LNCAP (cell line): ENCODE measurements around the gene GSG1L.

Source experiments
- CTCF ChIP-seq: fragments of 450-650 bp; IDR thresholded peaks from 2 replicates; pipeline ENCODE4 v1.5.1; 2017; ENCODE audit warnings: mild to moderate bottlenecking

Gene GSG1L

GRCh38 chr16:27779641-27780164 lies 283.8 kb downstream of the GSG1L start:
- TF ChIP-seq CTCF: peak; percentile 15; the same call in 1 of the 2 replicates

- TF ChIP-seq CTCF: no peak
Observed at GRCh38 chr16:27778926-27779570, 284.5 kb downstream of the GSG1L start.

- no peak for TF ChIP-seq CTCF
Observed at GRCh38 chr16:27778171-27778925, 285.2 kb downstream of the GSG1L start.

- TF ChIP-seq CTCF: no peak
Observed at GRCh38 chr16:27777527-27777926, 286.0 kb downstream of the GSG1L start.

- TF ChIP-seq CTCF: no peak
Observed at GRCh38 chr16:27776556-27777225, 286.8 kb downstream of the GSG1L start.

GRCh38 chr16:27775254-27775653 lies 288.3 kb downstream of the GSG1L start:
- no peak for TF ChIP-seq CTCF

GRCh38 chr16:27774779-27775178 lies 288.7 kb downstream of the GSG1L start:
- TF ChIP-seq CTCF: no peak
